Superior temporal gyrus (tissue), 1 donor: ENCODE measurements around the gene NOVA2.

Experiments used
- DNase-seq: peaks from one replicate; pipeline ENCODE4 v3.0.0-alpha.2; 2016; ENCODE audit errors: extremely low spot score

Gene NOVA2

GRCh38 chr19:46000491-46001246 is 27.0 kb upstream of the NOVA2 start:
- DNase-seq = peak; percentile 52

DNA sequence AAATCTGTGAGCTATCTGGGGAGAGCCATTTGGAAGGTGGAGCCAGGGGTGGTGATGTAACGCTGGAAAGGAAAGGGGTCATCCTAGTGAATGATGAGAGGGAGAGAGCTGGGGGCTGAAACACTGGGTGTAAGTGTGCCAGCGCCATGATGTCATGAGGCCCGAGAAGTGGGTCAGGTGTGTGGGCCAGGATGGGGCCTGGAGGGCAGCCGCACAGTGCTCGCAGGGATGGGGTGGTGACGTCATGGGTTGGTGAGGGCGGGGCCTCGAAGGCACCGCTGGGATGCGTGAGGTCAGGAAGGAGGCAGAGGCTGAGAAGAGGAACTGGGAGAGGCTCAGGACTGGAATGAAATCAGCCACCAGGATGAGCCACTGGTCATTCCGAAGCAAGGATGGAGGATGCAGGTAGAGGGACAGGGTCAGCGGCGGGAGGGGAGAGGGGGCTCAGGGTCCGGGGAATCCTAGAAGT is 26.0 kb upstream of the NOVA2 start:
- DNase-seq = peak; percentile 43

GRCh38 chr19:45998834-45999233 is 25.2 kb upstream of the NOVA2 start:
- DNase-seq = no peak

GRCh38 chr19:45996933-45997332 is 23.3 kb upstream of the NOVA2 start:
- DNase-seq = no peak

- DNase-seq = no peak
Measured at GRCh38 chr19:45995715-45996385, 22.2 kb upstream of the NOVA2 start.

DNA sequence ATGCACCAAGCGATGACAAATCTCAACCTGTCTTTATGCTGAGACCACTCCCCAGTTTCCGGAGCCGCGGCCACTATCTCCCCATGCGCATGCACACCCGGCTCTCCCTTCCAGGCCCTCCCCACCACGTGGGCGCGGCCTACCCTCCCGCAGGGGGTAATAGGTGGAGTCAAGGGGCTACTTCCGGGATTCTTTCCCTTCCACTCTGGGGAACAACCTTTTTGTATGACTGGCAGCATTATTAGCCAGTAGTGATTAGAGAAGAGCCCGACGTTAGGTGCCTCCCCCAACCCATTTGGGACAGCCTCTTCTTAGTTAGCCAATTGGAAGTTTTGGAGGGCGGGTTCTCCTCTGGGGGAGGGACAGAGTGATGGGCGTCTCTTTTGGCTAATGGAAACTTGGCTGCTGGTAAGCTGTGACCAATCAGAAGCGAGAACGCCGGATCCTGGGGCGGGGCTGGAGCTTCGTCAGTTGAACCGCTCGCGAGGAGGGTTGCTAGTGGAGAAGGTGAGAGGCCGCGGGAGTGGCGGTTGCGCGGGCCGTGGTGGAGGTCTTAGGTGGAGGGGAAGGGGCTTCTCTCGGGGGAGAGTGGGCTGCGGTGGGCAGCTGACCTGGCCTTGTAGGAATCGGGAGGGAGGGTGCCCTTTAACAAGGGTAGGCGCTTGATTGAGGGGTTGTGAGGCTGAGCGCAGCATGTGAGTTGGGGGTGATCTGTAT is 21.5 kb upstream of the NOVA2 start, which contains the start of gene CCDC61:
TSS of gene CCDC61 (plus strand) at position 470 of the 717 bp plus-strand sequence. CDS start 7,552 bp downstream, outside the sequence.
- DNase-seq = peak; percentile 100

- no peak for DNase-seq
Measured at GRCh38 chr19:45994456-45994997, 20.9 kb upstream of the NOVA2 start.

DNA sequence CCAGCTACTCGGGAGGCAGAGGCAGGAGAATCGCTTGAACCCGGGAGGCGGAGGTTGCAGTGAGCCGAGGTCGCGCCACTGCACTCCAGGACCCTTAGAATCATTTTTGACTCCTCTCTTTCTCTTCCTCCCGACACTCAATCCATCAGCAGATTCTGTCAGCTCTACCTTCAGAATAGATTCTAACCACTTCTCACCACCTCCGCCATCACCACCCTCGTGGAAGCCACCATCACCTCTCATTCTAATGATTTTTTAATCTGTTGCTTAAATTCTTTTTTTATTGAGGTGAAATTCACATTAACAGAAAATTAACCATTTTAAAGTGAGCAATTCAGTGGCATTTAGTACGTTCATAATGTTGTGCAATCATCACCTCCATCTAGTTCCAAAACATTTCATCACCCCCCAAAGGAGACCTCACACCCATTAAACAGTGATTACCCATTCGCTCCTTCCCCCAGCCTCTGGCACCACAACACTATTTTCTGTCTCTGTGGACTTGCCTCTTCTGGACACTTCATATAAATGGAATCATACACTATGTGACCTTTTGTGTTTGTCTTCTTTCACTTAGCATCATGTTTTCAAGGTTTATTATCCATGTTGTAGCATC is 16.6 kb upstream of the NOVA2 start:
- no peak for DNase-seq

GRCh38 chr19:45985321-45985720 is 11.7 kb upstream of the NOVA2 start:
- DNase-seq = no peak

DNA sequence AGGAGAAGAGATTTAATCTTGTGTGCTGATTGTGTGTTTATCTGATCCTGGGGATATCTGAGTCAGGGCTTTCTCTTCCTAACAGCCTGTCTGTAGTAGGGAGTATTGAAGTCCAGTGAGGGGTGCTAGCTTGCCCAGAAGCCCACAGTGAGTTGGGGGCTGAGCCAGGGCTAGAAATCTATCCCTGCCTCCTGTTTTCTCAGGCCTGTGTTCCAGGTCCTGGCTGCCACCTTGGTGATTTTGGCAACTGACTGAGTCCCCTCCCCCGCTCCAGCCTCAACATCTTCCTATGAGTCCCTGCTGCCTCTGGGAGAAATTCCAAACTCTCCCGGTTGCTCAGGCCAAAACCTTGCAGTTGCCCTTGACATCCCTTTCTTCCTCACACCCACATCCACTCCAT is 7.7 kb upstream of the NOVA2 start:
- no peak for DNase-seq

DNA sequence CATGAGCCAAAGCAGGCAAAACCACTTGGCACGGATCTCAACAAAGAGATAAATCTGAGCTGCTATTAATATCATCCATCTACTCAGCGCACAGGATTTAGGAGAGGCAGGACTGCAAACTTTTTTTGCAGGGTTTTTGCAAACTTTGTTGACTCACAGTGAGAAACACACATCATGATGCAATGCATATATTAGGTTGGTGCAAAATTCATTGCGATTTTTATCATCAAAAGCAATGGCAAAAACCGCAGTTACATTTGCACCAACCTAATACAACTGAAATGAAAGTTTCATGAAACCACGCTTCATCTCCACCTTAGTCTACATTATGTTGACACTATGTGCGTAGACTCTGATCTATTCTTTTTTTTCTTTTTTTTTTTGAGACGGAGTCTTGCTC is 4.5 kb upstream of the NOVA2 start:
- peak; percentile 11 for DNase-seq

DNA sequence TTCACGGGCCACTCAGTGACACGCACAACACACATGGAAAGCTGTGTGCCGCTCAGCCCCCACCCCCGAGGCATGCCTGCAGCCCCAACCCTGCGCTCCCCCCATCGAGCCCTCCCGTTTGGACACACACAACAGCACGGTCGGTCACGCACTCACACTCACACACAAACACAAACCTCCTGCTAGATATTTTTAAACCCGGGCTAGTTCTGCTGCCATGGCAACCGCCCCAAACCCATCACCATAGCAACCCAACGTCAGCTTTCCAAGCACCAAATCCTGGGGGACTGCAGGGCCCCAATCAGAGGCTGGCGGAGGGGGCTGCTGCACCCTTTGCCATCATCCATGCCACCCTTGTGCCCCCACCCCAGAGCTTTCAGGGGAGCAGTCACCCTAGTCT is 2.5 kb upstream of the NOVA2 start:
- DNase-seq = peak; percentile 69

DNA sequence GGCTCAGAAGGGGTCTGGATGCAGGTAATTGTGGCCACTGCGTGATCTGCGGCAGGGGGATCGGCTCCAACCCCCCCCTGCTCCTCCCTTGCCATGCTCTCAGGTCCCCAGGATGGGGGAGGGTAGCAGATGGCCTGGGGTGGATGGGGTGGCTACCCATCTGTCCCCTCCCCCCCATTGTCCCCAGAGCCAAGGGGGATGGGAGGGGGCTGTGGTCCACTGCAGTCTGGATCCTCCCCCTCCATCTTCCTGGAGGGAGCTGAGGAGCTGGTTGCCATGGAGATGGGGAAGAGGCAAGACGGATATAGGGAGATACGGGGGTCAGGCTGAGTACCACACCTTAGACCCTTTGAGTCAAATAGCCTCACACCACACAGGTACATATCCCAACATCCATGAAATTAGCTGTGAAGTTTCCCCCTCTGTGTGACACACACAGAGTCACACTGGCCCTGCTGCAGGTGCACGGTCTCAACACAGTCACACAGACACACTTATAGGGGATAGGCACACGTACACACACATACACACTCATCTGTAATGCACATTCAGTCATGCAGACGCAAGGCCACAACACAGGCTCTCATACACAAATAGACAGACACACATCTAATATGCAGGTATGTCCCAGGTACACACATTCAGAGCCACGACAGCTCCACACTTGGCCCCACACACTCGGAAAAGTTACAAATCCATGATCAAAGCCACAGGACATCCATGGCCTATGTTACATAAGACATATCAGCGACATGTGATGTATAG is 1.8 kb upstream of the NOVA2 start:
- DNase-seq = peak; percentile 39

- DNase-seq = no peak
Measured at GRCh38 chr19:45972947-45973540, 621 bp downstream of the NOVA2 start.

GRCh38 chr19:45972081-45972946 is 1.4 kb downstream of the NOVA2 start:
- peak; percentile 32 for DNase-seq

DNA sequence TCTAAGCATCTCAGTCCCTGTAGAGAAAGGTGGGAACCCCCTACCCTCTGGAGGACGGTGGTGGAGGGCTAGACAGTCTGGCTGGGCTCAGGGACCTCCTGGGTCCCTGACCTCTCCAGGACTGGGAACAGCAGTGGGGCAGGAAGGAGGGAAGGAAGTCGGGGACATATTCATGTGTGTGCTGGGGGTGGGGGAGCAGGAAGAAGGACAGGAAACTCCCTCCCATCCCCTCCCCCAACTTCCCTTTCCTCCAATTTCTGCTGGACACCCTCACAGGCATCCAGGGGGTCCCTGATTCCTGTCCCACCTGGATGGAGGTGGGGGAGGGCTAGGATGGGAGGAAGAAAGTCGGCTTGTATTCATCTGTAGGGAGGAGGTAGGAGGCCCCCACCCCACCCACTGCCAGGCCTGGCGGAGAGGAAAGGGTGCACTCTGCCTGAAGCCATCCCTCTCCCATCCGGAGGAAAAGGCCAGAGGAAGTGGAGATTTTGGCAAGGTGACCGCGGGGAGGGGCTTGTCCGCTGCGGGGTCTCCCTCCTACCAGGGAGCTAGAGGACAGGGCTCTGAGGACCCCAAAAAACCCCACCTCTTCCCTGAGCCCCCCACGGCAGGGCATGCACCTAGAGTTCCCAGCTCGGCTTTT is 2.3 kb downstream of the NOVA2 start:
- no peak for DNase-seq

GRCh38 chr19:45969676-45970075 is 4.0 kb downstream of the NOVA2 start:
- DNase-seq = no peak

GRCh38 chr19:45968626-45969025 is 5.0 kb downstream of the NOVA2 start:
- DNase-seq = no peak

DNA sequence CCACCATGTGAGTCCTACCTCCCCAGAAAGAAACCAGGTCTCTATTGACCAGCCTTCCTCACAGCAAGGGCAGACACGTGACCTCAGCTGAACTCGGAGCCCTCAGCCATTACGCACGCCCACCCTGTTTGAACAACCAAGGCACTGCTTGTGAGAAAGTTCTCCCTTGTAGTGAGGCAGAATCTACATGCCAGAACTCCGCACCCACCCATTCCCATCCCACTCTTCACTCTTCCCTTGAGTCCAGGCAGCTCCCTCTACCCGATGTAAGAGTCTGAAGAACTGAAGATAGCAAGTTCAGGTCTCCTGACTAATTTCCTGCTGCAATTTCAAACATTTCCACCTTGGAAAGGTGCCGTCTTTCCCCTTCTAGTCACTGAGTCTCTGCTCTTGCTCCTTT is 6.4 kb downstream of the NOVA2 start:
- no peak for DNase-seq
